Measurements from ENCODE around the gene SSH2. TPM values are rescaled to one million over a fixed set of nuclear protein-coding genes. Genes with fewer than 3 reads are reported as not detected.
A peak's percentile ranks its signal among the peaks of the same experiment; 100 is the strongest.

SSH2 gene
- total RNA-seq, 1 experiment from 2014 or later: 14.6 TPM

DNA sequence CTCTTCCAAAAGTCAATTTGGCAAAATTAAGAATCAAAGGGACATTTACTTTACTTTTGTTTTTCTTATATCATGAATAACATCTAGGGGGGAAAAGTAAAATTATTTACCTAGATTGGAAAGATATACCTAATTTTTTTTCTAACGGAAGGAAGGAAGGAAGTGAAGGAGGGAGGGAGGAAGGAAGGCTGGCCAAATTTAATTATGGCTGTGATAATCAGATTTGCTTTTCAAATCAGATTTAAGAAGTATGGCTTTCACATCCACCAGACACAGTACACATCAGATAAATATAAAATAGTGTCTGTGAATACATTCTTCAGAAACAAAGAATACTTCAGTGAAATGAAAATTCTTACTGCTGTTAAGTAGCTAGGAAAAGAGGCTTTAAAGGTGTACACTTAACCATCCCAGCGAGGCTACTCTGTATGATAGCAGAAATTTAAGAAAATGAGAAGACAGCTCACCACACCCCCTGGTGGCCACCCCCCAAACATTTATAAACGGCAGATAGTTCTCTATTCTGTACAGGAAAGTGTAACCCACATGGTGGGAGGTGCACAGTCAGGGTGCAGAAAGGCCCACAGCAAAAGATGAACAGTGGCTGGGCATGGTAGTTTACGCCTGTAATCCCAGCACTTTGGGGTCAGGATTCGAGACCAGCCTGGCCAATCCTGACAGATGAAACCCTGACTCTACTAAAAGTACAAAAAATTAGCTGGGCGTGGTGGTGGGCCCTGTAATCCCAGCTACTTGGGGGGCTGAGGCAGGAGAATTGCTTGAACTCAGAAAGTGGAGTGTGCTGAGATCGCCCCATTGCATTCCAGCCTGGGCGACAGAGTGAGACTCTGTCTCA is 150.8 kb downstream of the SSH2 start:
- no peak overlapping the region for H3K14ac ChIP-seq (ENCODE audit: insufficient read depth, low read length)
- H3K79me2 ChIP-seq (ENCODE audit: insufficient read depth, low read length): no peaks in the 10 kb centered on the region
- H2BK20ac ChIP-seq (ENCODE audit: low read depth, low read length, poor library complexity, severe bottlenecking): no peak overlapping the region
- no peak overlapping the region for H3K4ac ChIP-seq (ENCODE audit: low read depth, low read length)
- no peak overlapping the region for H2BK120ac ChIP-seq (ENCODE audit: low read depth, low read length, poor library complexity, severe bottlenecking)
- peak; percentile 61 for DNase-seq
- WGBS (ENCODE audit: extremely low coverage, insufficient read length, low lambda C conversion rate): no CpG with 5 or more reads among the region's 8 CpGs
- Mint-ChIP-seq H3K9me3 (no peaks in the 10 kb centered on the region; a peak in 1 of 5 replicates), H3K27ac (peak overlapping the region in 1 of 3 experiments; percentile 40; a peak in 1 of 7 replicates), H3K27me3 (ENCODE audit: low read depth) (no peaks in the 10 kb centered on the region), H3K4me3 (no peak overlapping the region), H3K4me1 (no peaks in the 10 kb centered on the region), H3K36me3 (ENCODE audit: insufficient read depth in 1 of 3, low read depth in 3 of 3) (peaks cover 0 to 1% (median 0%) of the 10 kb centered on the region in 3 experiments; a peak in 3 of 7 replicates)
- H3K23ac ChIP-seq (ENCODE audit: insufficient read length, low read depth, low read length): no peak overlapping the region
- no peak overlapping the region for H2BK15ac ChIP-seq (ENCODE audit: low read depth, low read length)
- no peak overlapping the region for H2BK5ac ChIP-seq (ENCODE audit: insufficient read length, low read length)
- TF ChIP-seq, protein P1, sequence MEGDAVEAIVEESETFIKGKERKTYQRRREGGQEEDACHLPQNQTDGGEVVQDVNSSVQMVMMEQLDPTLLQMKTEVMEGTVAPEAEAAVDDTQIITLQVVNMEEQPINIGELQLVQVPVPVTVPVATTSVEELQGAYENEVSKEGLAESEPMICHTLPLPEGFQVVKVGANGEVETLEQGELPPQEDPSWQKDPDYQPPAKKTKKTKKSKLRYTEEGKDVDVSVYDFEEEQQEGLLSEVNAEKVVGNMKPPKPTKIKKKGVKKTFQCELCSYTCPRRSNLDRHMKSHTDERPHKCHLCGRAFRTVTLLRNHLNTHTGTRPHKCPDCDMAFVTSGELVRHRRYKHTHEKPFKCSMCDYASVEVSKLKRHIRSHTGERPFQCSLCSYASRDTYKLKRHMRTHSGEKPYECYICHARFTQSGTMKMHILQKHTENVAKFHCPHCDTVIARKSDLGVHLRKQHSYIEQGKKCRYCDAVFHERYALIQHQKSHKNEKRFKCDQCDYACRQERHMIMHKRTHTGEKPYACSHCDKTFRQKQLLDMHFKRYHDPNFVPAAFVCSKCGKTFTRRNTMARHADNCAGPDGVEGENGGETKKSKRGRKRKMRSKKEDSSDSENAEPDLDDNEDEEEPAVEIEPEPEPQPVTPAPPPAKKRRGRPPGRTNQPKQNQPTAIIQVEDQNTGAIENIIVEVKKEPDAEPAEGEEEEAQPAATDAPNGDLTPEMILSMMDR (conservative IDR thresholded peaks at IDR 0.05): peak; percentile 80
- no peak overlapping the region for H3K56ac ChIP-seq (ENCODE audit: insufficient read length, low read depth, low read length)
- no peak overlapping the region for H4K8ac ChIP-seq (replicated peaks; ENCODE audit: insufficient read length, low read depth, low read length)
- no peak overlapping the region for H3K18ac ChIP-seq (ENCODE audit: insufficient read length, low read depth, low read length)
- no peaks in the 10 kb centered on the region for H4K20me1 ChIP-seq (ENCODE audit: control insufficient read depth, insufficient read depth, insufficient read length)
- H3K9me3 ChIP-seq (ENCODE audit: control insufficient read depth, low read depth, low read length): no peaks in the 10 kb centered on the region
- no peak overlapping the region for H3K27ac ChIP-seq (ENCODE audit: insufficient read length, low read depth, low read length)
- H3T11ph ChIP-seq (ENCODE audit: low read length): no peak overlapping the region
- no peak overlapping the region for H2AK5ac ChIP-seq (ENCODE audit: insufficient read length, low read length)
- no peak overlapping the region for H4K5ac ChIP-seq (ENCODE audit: insufficient read length, low read depth, low read length)
- no peak overlapping the region for H3K4me2 ChIP-seq (ENCODE audit: insufficient read depth, insufficient read length, low read length)
- no peaks in the 10 kb centered on the region for H3K23me2 ChIP-seq (ENCODE audit: insufficient read length, low read depth, low read length, poor library complexity, severe bottlenecking)
- no peaks in the 10 kb centered on the region for H3K27me3 ChIP-seq (ENCODE audit: insufficient read depth, low read length)
- no peak overlapping the region for H3K9ac ChIP-seq (ENCODE audit: extremely low read depth, insufficient read length, low read length)
- H3K79me1 ChIP-seq (ENCODE audit: insufficient read depth, low read depth, low read length, poor library complexity, severe bottlenecking): no peaks in the 10 kb centered on the region
- no peak overlapping the region for H2BK12ac ChIP-seq (ENCODE audit: insufficient read length, low read depth, low read length)
- H4K91ac ChIP-seq (ENCODE audit: insufficient read length, low read depth, low read length): no peak overlapping the region
- H2AFZ ChIP-seq (ENCODE audit: low read length): no peak overlapping the region
- H3K4me1 ChIP-seq (ENCODE audit: insufficient read depth, low read length): no peaks in the 10 kb centered on the region

Measured in H9 (cell line).